Transverse colon (tissue), 3 donors: ENCODE results near the gene ERC2.

ENCODE experiments used
- POLR2A ChIP-seq: fragments of 450-650 bp; IDR thresholded peaks from one replicate; pipeline ENCODE4 v1.6.1; 2016; ENCODE audit warnings: antibody characterized with exemption, mild to moderate bottlenecking, moderate library complexity
- TF ChIP-seq, protein P1 (sequence below), 5 experiments: fragments of 200-600 bp in 3 of 5; fragments of 450-650 bp in 2 of 5; sonication (generic) in 3 of 5; IDR thresholded peaks; 1 replicate in 2 of 5; 2 replicates in 3 of 5; pipeline ENCODE4 v1.5.1; 2016 to 2017; ENCODE audit warnings: antibody characterized with exemption in 5 of 5, inconsistent platforms in 3 of 5, mild to moderate bottlenecking in 2 of 5, moderate library complexity in 1 of 5

GRCh38 chr3:56364665-56365064 lies 103.6 kb downstream of the ERC2 start:
- TF ChIP-seq, protein P1, sequence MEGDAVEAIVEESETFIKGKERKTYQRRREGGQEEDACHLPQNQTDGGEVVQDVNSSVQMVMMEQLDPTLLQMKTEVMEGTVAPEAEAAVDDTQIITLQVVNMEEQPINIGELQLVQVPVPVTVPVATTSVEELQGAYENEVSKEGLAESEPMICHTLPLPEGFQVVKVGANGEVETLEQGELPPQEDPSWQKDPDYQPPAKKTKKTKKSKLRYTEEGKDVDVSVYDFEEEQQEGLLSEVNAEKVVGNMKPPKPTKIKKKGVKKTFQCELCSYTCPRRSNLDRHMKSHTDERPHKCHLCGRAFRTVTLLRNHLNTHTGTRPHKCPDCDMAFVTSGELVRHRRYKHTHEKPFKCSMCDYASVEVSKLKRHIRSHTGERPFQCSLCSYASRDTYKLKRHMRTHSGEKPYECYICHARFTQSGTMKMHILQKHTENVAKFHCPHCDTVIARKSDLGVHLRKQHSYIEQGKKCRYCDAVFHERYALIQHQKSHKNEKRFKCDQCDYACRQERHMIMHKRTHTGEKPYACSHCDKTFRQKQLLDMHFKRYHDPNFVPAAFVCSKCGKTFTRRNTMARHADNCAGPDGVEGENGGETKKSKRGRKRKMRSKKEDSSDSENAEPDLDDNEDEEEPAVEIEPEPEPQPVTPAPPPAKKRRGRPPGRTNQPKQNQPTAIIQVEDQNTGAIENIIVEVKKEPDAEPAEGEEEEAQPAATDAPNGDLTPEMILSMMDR (IDR thresholded peaks at IDR 0.05): no peak
- no peak for TF ChIP-seq POLR2A
